ENCODE data around the gene FBXW11.

Gene FBXW11

GRCh38 chr5:171858303-171858702 is 148.1 kb downstream of the FBXW11 start:
- no peak for DNase-seq

DNA sequence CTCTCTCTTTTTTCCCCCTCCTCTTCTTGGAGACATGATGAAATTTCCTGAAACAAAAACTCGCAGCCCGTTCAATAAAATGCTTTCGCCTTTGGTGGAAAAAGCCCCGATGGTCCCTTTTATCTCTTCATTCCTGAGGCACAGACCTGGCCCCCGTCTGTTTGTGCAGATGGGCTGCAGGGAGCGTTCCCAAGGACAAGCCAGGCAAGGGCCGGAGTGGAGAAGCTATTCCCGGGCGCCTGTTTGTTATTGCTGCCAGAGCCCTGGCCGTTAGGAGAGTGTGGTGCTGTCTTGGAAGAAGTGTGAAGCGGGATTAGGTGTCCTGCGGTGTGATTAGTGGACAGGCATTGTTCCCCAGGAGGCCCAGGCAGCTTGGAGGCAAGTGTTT is 149.0 kb downstream of the FBXW11 start:
- DNase-seq = no peak

DNA sequence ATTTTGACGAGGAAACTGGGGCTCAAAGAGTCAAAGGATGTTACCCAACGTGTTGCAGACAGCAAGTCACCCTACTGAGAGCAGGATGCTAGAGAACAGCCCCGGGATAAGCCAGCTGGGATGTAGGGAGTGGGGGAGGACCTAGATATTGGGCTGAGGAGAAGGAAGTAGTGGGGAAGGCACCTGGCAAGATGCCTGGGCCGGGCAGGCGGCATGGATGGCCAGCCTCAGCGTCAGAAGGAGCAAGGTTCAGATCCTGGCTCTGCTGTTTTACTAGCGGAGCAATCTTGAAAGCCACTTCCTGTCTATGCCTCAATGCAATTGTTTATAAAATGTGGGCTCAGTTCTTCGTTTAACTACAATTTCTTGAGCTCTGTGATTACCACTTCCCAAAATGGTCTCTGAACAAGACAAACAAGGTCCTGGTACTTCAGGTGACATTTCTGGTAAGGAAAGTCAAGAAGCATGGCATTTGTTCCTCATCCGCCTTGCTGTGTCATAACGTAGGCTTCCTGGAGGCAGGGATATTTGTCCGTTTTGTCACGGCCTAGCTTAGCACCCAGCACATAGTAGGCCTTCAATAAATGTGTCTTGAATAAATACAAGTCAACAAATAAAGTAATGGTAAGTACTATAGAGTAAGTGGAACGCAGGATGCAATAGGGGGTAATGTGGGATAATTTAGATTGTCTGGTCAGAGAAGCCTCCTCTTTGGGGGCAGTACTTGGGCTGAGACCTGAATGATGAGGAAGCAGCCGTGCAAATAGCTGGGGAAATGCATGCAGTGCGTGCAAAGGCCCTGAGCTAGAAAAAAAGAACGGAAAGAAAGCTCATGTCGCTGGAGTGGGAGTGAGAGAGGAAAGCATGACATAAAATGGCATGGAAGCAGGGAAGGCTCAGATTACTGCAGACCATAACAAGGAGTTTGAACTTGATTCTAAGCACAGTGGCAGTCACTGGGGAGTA is 150.4 kb downstream of the FBXW11 start:
- DNase-seq = no peak

- DNase-seq = no peak
Observed at GRCh38 chr5:171855265-171855664, 151.2 kb downstream of the FBXW11 start.

DNA sequence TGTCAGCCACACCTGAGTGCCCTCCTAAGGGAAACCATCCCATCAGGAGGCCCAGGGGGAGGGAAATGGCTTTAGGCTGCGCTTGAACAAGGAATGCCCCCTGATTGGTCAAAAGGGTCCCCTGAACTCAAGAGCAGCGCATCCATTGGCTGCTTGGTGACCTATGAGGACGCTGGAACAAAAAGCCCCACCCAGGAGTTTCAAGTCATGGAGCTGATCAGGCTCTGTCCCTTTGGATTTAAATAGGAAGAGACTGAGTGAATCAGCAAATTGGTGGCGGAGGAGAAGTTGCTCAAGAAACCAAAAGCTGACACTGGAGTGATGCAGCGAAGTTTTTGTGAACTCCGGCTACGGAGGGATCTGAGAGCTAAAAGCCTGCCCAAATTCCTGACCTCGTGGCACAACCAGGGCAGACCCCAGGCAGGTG is 154.2 kb downstream of the FBXW11 start:
- DNase-seq = no peak

- no peak for DNase-seq
Observed at GRCh38 chr5:171851251-171851650, 155.2 kb downstream of the FBXW11 start.

- no peak for DNase-seq
Observed at GRCh38 chr5:171850324-171850947, 156.0 kb downstream of the FBXW11 start.

- no peak for DNase-seq
Observed at GRCh38 chr5:171849585-171850323, 156.7 kb downstream of the FBXW11 start.

DNA sequence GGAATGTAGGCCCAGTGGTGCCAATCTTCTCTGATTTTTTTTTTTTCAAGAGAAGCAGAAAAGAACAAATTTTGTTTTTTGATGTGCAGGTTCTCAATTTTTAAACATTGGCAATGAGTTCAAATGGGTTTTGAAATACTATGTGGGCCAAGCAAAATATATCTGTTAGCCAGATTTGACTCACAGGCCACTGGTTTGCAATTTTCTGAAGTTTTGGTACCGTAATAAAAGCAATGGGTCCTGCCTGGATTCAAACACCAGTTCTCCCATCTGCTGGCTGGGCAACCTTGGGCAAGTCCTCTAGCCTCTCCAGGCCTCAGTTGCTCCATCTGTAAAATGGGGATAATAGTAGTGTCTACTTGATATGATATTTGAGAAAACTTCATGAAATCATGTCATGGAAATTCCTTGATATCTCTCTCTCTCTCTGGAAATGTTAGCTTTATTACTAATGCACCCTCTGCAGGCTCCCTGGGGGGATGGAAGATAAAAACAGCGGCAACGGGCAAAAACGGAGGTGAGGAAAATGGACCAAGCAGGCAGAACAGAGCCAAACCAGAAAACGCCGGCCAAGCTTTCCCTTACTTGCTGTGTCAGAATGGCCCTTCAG is 157.4 kb downstream of the FBXW11 start:
- DNase-seq = no peak

- no peak for DNase-seq
Observed at GRCh38 chr5:171848486-171848885, 158.0 kb downstream of the FBXW11 start.

DNA sequence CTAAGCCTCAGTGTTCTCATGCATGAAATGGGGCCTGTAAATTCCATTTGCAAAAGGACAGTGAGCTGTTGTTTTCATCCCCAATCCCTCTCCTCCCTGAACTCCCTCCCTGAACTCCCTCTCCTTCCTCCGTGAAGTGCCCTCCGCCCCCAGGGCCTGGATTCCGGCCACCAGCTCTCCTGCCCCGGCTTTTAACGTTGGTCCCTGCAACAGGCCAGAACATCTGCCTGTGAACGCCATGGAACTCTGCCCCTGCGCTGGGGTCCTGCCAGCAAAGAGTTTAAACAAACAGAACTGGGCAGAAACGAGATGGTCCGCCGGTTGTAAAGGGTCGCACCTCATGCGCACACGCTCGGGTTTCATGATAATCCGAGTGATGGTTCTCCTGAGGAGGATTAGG is 158.4 kb downstream of the FBXW11 start:
- no peak for DNase-seq

DNA sequence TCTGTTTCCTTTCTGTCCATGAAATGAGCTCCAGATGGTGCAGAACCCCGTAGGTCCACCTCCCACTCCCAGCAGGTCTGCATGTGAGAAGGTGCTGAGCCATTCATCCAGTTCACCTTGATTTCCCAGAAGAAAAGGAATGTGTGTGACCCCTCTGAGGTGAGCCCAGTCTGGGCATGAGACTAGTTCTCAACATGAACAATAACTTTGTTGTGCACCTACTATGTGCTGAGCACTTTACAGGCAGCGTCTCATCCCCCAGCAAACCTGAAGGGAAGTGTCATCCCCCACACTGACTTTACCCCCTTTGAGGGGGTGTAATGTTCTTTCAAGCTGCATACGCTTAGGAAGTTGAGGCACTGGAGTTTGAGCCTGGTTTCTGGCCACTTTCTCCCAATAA is 159.4 kb downstream of the FBXW11 start:
- DNase-seq = no peak

GRCh38 chr5:171846323-171846722 is 160.1 kb downstream of the FBXW11 start:
- DNase-seq = no peak

DNA sequence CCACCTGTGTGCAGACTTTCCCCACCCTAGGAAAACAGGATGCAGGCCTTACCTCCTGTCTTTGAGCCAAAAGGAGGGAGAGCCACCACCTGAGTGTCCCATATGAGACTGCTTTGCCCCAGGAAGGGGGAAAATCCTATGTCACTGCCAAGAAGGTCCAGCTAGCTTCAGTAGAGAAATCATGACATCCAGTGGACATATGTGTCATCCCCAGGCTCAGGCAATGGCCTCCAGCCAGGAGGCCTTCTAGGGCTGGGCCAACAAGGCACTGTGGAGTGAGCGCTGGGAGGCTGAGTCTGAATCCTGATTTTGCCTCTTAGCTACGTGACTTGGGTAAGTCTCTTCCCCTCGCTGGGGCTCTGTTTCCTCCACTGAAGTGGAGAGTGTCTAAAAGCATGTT is 160.6 kb downstream of the FBXW11 start:
- no peak for DNase-seq

DNA sequence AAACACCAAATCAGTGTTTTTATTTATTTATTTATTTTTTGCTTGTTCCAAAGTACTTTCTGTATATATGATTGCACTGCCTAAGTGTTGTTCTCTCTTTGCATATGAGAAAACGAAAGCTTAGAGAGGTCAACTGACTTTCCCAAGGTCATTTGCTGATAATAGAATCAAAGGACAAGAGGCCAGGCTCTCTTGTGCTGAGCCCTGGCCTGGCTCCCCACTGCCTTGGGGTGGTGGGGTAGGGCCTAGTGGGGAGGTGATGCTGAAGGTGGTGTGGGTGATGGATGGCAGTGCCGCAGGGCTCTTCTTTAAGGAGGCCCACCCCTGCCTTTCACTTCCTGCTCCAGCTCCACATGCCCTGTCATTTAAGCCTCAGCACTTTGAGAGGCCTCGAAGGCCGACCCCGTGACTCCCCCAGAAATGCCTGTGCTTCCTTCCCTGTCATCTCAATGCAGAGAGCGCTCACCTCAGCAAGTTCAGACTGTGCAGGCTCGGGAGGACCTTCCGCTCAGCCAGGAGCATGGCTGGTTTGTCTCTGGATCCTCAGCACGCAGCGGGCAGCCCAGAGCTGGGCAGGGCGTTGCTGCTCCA is 161.3 kb downstream of the FBXW11 start:
- no peak for DNase-seq

DNA sequence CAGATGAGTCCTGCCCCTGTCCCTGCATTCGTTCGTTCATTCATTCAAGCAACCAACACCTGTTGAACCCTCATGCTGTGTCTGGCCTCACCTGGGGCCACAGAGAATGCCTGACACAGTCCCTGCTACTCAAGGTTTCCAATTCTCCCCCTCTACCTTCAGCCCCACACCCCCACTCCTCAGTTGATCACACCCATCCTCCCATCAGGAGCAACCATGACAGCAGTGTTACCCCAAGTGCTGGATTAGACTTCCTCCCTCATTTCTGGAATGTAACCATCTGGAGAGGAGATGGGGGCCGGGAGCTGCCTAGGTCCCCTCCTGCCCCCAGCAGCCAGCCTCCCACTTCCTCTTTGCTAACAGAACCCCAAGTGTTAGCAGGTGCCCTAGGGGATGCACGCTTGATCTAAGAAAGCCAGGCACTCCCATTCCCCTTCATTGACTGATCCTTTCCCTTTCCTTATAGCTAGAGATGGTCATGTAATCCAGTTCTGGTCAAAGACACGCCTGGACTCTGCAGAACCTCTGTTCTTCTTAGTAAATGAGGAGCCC is 163.6 kb downstream of the FBXW11 start:
- no peak for DNase-seq

DNA sequence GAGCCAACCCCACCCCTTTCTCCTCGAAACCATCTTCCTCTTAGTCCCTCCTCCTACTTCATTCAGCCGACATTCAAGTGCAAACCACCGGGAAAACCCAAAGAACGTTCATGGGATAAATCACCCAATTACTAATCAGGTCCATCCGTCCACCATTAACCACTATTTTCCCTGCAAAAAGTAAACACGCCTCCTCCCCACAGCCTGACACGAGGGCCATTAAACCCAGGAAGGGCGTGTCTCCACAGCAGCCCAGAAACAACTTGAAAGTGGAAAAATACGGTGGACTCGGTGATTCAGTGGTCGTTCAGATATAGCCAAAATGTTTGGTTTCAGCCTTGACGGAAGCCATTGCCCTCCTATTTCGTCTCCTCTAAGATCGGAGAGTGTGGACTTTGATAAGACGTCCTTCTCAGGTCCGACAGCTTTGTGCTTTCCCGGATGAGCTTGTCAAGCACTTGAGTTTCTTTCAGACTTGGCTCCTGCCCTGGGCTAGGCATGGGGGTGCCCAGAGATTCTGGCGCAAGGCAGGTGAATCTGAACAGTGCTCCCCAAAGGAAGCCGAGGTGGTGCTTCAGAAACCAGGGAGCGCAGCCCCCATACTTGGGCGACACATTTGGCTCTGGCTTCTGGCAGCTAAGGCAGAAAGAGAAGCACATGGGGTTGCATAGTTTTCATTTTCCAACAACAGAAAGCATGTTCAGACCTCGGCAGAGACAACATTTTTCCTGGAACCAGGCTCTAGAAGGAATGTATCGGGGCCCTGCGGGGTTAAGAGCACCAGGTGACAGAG is 164.3 kb downstream of the FBXW11 start:
- DNase-seq = no peak

GRCh38 chr5:171840711-171841522 is 165.5 kb downstream of the FBXW11 start:
- DNase-seq = no peak

- DNase-seq = no peak
Observed at GRCh38 chr5:171840066-171840465, 166.4 kb downstream of the FBXW11 start.

- no peak for DNase-seq
Observed at GRCh38 chr5:171839112-171839511, 167.3 kb downstream of the FBXW11 start.

GRCh38 chr5:171838066-171838465 is 168.4 kb downstream of the FBXW11 start:
- DNase-seq = no peak
